GM12891 (cell line): ENCODE data around the gene OR5L1. TPM values are rescaled to one million over a fixed set of nuclear protein-coding genes. Genes with fewer than 3 reads are reported as not detected.

Source experiments
- DNase-seq: peaks from one replicate; pipeline ENCODE4 v3.0.0; 2011; ENCODE audit warnings: low spot score; ENCODE audit not compliant: insufficient read length
- FAIRE-seq: peaks from 2 replicates; lab custom pipeline; 2011; peaks lifted over from hg19 to GRCh38; lab: Jason Lieb, UNC
- PAX5 ChIP-seq: IDR thresholded peaks from 2 replicates; pipeline ENCODE4 v1.6.1; 2011; ENCODE audit warnings: low read length, moderate library complexity, mild to moderate bottlenecking; ENCODE audit not compliant: insufficient read depth, severe bottlenecking
- POLR2A ChIP-seq: IDR thresholded peaks from 2 replicates; pipeline ENCODE4 v1.6.1; 2011; ENCODE audit warnings: low read depth, low read length, control low read depth
- POLR2AphosphoS5 ChIP-seq: IDR thresholded peaks from 2 replicates; pipeline ENCODE4 v1.6.1; 2011; ENCODE audit warnings: low read depth, low read length, control low read depth
- POU2F2 ChIP-seq: IDR thresholded peaks from 2 replicates; pipeline ENCODE4 v1.6.1; 2011; ENCODE audit warnings: low read depth, mild to moderate bottlenecking, control low read depth, low read length, moderate library complexity
- SPI1 ChIP-seq: IDR thresholded peaks from 2 replicates; pipeline ENCODE4 v1.6.1; 2011; ENCODE audit warnings: low read depth, low read length, control low read depth
- TAF1 ChIP-seq: IDR thresholded peaks from 2 replicates; pipeline ENCODE4 v1.6.1; 2011; ENCODE audit warnings: low read depth, low read length, control low read depth
- polyA plus RNA-seq: library from polyadenylated mRNA; unstranded; fragments of >200 nt; gene quantifications from one replicate; pipeline ENCODE4 v1.2.1, GENCODE V29; 2012; ENCODE audit warnings: low read depth, missing spikeins, inconsistent platforms; ENCODE audit not compliant: missing spikeins

Gene OR5L1
- not detected for polyA plus RNA-seq

DNA sequence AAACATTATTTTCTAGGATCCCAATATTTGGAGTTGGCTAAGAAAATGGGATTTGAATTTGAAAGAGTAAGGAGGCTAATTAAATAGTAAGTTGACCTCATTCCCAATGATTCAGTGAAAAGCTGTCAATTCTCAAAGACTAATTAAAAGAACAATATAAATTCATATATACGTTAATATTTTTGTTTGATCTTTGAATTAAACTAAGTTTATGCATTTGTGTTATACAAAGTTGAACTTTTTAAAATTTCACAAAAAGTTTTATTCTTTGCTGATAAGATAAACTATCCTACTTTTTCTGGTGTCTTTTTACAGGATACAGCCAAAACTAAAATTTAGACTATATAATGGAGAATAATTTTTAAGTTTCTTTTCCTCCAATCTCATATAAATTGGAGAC, at the start of gene OR5L1:
Gene OR5L1 (plus strand): TSS at position 301 of the 400 bp plus-strand sequence. CDS start 100 bp downstream, outside the sequence.
- TF ChIP-seq TAF1: no peak
- no peak for TF ChIP-seq POLR2AphosphoS5
- TF ChIP-seq PAX5: no peak
- no peak for TF ChIP-seq POU2F2
- no peak for TF ChIP-seq SPI1
- TF ChIP-seq POLR2A: no peak
- DNase-seq (no peak), FAIRE-seq (no peak)

DNA sequence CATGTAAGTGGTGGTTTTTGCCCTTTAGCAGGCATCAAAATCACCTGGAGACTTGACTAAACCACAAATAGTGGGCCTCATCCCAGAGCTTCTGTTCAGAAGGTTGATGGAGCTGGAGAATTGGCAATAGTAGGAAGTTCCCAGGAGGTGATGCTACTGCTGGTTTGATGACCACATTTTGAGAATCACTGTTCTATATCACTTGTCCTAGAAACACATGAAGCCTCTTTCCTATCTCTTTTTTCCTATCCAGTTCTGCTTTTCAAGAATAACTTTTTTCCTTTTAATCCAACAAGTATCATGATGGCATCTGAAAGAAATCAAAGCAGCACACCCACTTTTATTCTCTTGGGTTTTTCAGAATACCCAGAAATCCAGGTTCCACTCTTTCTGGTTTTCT, 38.0 kb upstream of the OR5L1 start, which contains the start of gene OR5D13:
Gene OR5D13 (plus strand): TSS at position 301 of the 400 bp plus-strand sequence. CDS start 0 bp downstream, at position 301.
- FAIRE-seq (no peak), DNase-seq (no peak)
- no peak for TF ChIP-seq POLR2A
- no peak for TF ChIP-seq PAX5
- no peak for TF ChIP-seq POLR2AphosphoS5
- no peak for TF ChIP-seq TAF1
- no peak for TF ChIP-seq POU2F2
- TF ChIP-seq SPI1: no peak

GRCh38 chr11:55791606-55792005, 19.6 kb upstream of the OR5L1 start:
- DNase-seq: no peak
- TF ChIP-seq TAF1: no peak
- TF ChIP-seq POLR2AphosphoS5: no peak
- no peak for TF ChIP-seq PAX5
- TF ChIP-seq POU2F2: no peak
- TF ChIP-seq SPI1: no peak
- TF ChIP-seq POLR2A: no peak
- FAIRE-seq: no peak

GRCh38 chr11:55793321-55793720, 17.8 kb upstream of the OR5L1 start:
- TF ChIP-seq POLR2AphosphoS5 (no peak), TAF1 (no peak), SPI1 (no peak), PAX5 (no peak), POU2F2 (no peak), POLR2A (no peak)
- no peak for DNase-seq
- no peak for FAIRE-seq

- no peak for FAIRE-seq
- no peak for DNase-seq
- TF ChIP-seq POLR2AphosphoS5: no peak
- TF ChIP-seq SPI1: no peak
- TF ChIP-seq TAF1: no peak
- TF ChIP-seq PAX5: no peak
- no peak for TF ChIP-seq POU2F2
- no peak for TF ChIP-seq POLR2A
Observed at GRCh38 chr11:55795256-55795655, 15.9 kb upstream of the OR5L1 start, which contains the start of gene OR5D14. TSS of gene OR5D14 (plus strand) at chr11:55795556. CDS start at chr11:55795556, 0 bp downstream.

GRCh38 chr11:55806248-55806647, 4.9 kb upstream of the OR5L1 start:
- DNase-seq (no peak), FAIRE-seq (no peak)
- TF ChIP-seq POLR2A (no peak), POU2F2 (no peak), POLR2AphosphoS5 (no peak)

- DNase-seq (no peak), FAIRE-seq (no peak)
- no peak for TF ChIP-seq POLR2A
- TF ChIP-seq POLR2AphosphoS5: no peak
- TF ChIP-seq POU2F2: no peak
- TF ChIP-seq TAF1: no peak
- no peak for TF ChIP-seq SPI1
- no peak for TF ChIP-seq PAX5
Observed at GRCh38 chr11:55819330-55819729, 8.2 kb downstream of the OR5L1 start, which contains the start of gene OR5D18. TSS of gene OR5D18 (plus strand) at chr11:55819630. CDS start at chr11:55819630, 0 bp downstream.

DNA sequence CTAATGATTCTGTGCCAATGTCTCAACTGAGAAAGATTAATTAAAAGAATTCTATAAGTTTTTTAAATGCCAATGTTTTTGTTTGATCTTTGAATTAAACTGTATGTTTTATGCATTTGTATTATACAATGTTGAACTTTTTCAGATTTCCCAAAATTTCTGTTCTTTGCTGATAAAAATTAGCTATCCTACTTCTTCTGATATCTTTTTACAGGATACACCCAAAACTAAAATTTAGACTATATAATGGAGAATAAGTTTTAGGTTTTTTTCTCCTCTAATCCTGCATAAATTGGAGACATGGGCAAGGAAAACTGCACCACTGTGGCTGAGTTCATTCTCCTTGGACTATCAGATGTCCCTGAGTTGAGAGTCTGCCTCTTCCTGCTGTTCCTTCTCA, 15.8 kb downstream of the OR5L1 start, which contains the start of gene OR5L2:
Gene OR5L2 (plus strand): TSS at position 301 of the 400 bp plus-strand sequence. CDS start 0 bp downstream, at position 301.
- FAIRE-seq (no peak), DNase-seq (no peak)
- TF ChIP-seq POLR2A (no peak), POLR2AphosphoS5 (no peak), TAF1 (no peak), PAX5 (no peak), POU2F2 (no peak), SPI1 (no peak)

DNA sequence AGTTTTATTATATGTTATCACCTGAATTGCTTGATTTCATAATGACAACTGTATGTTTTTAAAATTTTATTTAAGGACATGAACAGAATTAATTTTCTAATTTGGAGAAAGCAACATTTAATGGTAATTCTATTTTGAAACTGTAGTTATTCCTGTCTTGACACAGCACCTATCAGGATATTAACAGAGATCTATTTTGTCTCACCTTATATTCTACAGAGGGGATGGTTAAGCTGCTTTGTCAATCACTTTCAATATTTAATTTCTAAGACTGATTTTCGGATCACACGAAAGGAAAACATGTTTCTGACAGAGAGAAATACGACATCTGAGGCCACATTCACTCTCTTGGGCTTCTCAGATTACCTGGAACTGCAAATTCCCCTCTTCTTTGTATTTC, 27.3 kb downstream of the OR5L1 start, which contains the start of gene OR5D16:
Gene OR5D16 (plus strand): TSS at position 301 of the 400 bp plus-strand sequence. CDS start 0 bp downstream, at position 301.
- DNase-seq (no peak), FAIRE-seq (no peak)
- TF ChIP-seq POLR2AphosphoS5: no peak
- TF ChIP-seq SPI1: no peak
- TF ChIP-seq POLR2A: no peak
- no peak for TF ChIP-seq POU2F2
- TF ChIP-seq TAF1: no peak
- TF ChIP-seq PAX5: no peak

DNA sequence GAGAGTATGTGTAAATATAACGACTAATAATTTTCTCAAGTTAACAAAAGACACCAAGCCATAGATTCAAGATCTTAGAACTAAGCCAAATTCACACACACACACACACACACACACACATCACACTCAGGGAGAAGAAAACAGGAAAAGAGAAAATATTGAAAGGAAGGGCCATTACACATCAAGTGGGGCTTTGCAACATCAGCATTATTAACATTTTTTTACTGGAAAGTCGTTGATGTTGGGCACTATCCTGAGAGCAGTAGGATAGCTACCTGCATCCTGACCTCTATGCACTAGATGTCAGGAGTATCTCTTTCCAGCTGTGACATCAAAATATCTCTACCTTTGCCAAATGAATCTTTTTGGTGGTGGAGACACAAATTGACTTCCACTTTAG, 36.3 kb downstream of the OR5L1 start:
- no peak for DNase-seq
- no peak for TF ChIP-seq SPI1
- no peak for TF ChIP-seq POLR2AphosphoS5
- TF ChIP-seq POU2F2: no peak
- TF ChIP-seq TAF1: no peak
- no peak for TF ChIP-seq PAX5
- no peak for TF ChIP-seq POLR2A
- FAIRE-seq: no peak
